Measurements from ENCODE around the gene PDIA5.

Gene PDIA5

DNA sequence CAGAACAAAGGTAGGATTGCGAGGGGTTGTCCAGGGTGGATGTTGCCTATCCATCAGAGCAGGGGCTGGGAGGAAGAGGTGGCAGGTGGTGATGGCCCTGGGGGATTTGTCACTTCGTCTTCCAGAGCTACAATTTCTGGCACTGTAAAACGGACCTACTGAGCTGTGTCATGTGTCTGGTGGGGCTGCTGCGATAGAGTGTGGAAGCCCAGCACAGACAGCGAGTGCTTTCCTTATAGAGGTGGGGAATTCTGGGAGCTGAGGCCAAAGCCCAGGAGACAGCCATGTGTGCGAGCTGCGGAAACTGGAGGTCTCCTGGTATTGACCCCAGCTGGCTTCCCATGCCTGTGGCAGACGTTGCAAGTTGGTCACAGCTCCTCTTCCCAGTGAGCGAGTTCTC is 73.7 kb downstream of the PDIA5 start:
- no peak for TF ChIP-seq FOXP2 (optimal IDR thresholded peaks at IDR 0.05; ENCODE audit: borderline replicate concordance, extremely low read depth, extremely low read length, insufficient read depth)
- no peak for TF ChIP-seq TAF1 (IDR thresholded peaks at IDR 0.05; ENCODE audit: borderline replicate concordance, insufficient read depth, low read length)
- TF ChIP-seq POLR2AphosphoS5 (IDR thresholded peaks at IDR 0.05; ENCODE audit: low read depth, low read length) = no peak
- TF ChIP-seq REST (IDR thresholded peaks at IDR 0.05; ENCODE audit: insufficient read depth in 1 of 2, low read depth in 2 of 2, low read length in 2 of 2) = no peak
- no peak for TF ChIP-seq SIN3A (IDR thresholded peaks at IDR 0.05; ENCODE audit: borderline replicate concordance, insufficient read depth, low read length)

- no peak for TF ChIP-seq SIN3A (IDR thresholded peaks at IDR 0.05; ENCODE audit: borderline replicate concordance, insufficient read depth, low read length)
- TF ChIP-seq REST (IDR thresholded peaks at IDR 0.05; ENCODE audit: insufficient read depth in 1 of 2, low read depth in 2 of 2, low read length in 2 of 2) = no peak
- TF ChIP-seq TAF1 (IDR thresholded peaks at IDR 0.05; ENCODE audit: borderline replicate concordance, insufficient read depth, low read length) = no peak
- TF ChIP-seq FOXP2 (optimal IDR thresholded peaks at IDR 0.05; ENCODE audit: borderline replicate concordance, extremely low read depth, extremely low read length, insufficient read depth) = no peak
- TF ChIP-seq POLR2AphosphoS5 (IDR thresholded peaks at IDR 0.05; ENCODE audit: low read depth, low read length) = no peak
Measured at GRCh38 chr3:123141276-123141675, 74.5 kb downstream of the PDIA5 start.

- no peak for TF ChIP-seq POLR2AphosphoS5 (IDR thresholded peaks at IDR 0.05; ENCODE audit: low read depth, low read length)
- TF ChIP-seq SIN3A (IDR thresholded peaks at IDR 0.05; ENCODE audit: borderline replicate concordance, insufficient read depth, low read length) = no peak
- no peak for TF ChIP-seq TAF1 (IDR thresholded peaks at IDR 0.05; ENCODE audit: borderline replicate concordance, insufficient read depth, low read length)
- no peak for TF ChIP-seq FOXP2 (optimal IDR thresholded peaks at IDR 0.05; ENCODE audit: borderline replicate concordance, extremely low read depth, extremely low read length, insufficient read depth)
- no peak for TF ChIP-seq REST (IDR thresholded peaks at IDR 0.05; ENCODE audit: insufficient read depth in 1 of 2, low read depth in 2 of 2, low read length in 2 of 2)
Measured at GRCh38 chr3:123143669-123144411, 77.0 kb downstream of the PDIA5 start.

GRCh38 chr3:123147754-123148535 is 81.1 kb downstream of the PDIA5 start:
- TF ChIP-seq FOXP2 (optimal IDR thresholded peaks at IDR 0.05; ENCODE audit: borderline replicate concordance, extremely low read depth, extremely low read length, insufficient read depth) = no peak
- TF ChIP-seq TAF1 (IDR thresholded peaks at IDR 0.05; ENCODE audit: borderline replicate concordance, insufficient read depth, low read length) = no peak
- TF ChIP-seq SIN3A (IDR thresholded peaks at IDR 0.05; ENCODE audit: borderline replicate concordance, insufficient read depth, low read length) = no peak
- no peak for TF ChIP-seq POLR2AphosphoS5 (IDR thresholded peaks at IDR 0.05; ENCODE audit: low read depth, low read length)
- no peak for TF ChIP-seq REST (IDR thresholded peaks at IDR 0.05; ENCODE audit: insufficient read depth in 1 of 2, low read depth in 2 of 2, low read length in 2 of 2)
